T-helper 2 cell (primary cell): Measurements from ENCODE around the gene GM2A.
"Not testable (repeated sequence)": the region's sequence is repeated elsewhere in the genome, so short reads cannot be mapped to it uniquely, and the experiment has no call there.

Experiments
- DNase-seq, 5 experiments: peaks; one replicate each; pipeline versions ENCODE4 v3.0.0 to v3.0.0-alpha.2; 2012 to 2022

The GM2A gene

DNA sequence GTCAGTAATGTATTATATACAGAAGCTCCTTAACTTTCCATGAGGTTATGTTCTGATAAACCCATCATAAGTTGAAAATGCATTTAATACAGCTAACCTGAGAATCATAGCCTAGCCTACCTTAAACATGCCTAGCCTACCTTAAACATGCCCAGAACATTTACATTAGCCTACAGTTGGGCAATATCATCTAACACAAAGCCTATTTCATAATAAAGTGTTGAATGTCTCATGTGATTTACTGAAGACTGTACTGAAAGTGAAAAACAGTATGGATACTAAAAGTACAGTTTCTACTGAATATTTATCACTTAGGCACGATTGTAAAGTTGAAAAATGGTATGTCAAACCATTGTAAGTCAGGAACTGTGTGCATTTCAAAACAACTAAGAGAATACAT, 1.6 kb downstream of the GM2A start:
- DNase-seq = no peak

DNA sequence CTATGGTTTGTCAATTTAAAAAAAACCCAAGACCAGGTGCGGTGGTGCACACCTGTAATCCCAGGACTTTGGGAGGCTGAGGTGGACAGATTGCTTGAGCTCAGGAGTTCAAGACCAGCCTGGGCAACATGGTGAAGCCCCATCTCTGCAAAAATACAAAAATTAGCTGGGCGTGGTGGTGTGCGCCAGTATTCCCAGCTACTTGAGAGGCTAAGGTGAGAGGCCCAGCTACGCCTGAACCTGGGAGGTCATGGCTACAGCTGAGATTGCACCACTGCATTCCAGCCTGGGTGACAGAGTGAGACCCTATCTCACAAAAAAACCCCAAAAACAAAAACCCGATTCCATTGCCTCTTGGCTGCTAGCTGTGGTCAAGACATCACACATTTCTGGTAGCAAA, 2.0 kb downstream of the GM2A start:
- not testable (repeated sequence) for DNase-seq

- DNase-seq = peak in 1 of 5 experiments; percentile 33
These were observed 2.8 kb downstream of the GM2A start for GRCh38 chr5:151255621-151256286.

- DNase-seq = no peak
These were observed 4.8 kb downstream of the GM2A start for GRCh38 chr5:151257731-151258181.

DNA sequence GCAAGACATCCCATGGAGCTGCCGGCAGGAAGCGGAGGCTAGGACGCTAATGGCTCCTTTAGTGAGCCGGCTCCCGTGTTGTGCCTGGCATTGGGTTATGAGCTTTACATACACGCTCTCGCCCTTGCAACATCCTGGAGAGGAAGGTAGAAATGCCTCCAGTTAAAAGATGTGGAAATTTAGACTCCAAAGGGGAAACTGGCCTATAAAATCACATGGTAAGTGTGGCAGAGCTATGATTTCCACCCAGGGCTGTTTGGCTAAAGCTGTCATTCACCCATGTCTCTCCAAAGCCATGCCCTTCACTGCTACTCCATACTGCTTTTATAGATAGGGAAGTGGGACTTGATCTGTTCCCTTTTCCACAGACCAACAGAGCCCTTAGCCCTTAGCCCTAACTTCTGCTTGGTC, 5.2 kb downstream of the GM2A start:
- DNase-seq = no peak

GRCh38 chr5:151258816-151259215, 5.8 kb downstream of the GM2A start:
- no peak for DNase-seq

DNA sequence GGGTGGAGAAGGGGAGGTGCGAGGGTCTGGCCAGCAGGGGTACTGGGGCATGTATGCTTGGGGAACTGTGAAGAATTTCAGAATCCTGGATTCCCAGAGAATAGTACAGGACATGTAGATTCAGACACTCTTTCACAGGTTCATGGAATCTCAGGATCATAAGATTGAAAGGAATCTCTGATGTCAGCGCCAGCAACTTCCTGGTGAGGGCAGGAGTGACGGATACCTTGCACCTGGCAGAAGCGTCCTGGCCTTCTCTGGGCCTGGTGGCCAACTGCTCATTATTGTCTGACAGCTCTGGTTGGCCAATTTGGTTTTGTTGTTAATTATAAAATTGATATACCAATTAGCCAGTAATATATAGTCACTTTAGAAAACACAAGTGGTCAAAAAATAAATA, 6.9 kb downstream of the GM2A start:
- DNase-seq = no peak

DNA sequence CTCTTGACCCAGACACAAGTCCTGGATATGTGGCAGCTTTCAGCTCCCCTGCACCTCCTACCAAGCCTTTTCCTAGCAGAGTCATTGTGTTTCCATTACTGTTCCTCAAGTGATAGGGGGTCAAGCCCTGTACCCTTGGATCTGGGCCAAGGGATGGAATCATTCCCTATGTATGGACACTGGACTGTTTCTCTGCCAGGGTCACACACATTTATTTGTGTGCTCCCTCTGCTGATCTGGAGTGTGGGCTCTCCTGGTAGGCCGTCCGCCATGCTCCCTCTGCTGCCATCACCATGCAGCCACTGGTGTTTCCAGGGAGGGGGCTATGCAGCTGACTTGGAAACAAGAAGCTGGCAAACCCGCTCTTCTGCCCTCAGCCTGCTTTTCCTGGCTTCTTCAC, 9.5 kb downstream of the GM2A start:
- DNase-seq = no peak

DNA sequence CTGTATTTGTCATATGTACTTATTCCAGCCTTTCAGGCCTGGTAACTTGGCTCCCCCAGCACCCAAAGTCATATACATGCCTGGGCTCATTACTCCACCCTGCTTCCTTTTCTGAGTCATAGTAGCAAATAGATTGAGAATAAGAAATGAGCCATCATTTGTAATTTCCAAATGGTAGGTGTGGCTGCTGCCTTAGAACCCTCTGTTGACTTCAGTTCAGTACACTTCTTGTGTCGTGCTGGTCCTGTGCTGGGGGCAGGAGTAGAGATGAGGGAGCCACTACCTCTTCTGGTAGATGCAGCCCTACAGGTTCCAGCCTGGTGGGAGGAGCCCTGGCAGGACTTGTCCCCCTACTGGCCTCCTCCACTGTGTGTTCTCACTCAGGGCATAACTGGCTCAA, 11.1 kb downstream of the GM2A start:
- DNase-seq = peak in 1 of 5 experiments; percentile 64

DNA sequence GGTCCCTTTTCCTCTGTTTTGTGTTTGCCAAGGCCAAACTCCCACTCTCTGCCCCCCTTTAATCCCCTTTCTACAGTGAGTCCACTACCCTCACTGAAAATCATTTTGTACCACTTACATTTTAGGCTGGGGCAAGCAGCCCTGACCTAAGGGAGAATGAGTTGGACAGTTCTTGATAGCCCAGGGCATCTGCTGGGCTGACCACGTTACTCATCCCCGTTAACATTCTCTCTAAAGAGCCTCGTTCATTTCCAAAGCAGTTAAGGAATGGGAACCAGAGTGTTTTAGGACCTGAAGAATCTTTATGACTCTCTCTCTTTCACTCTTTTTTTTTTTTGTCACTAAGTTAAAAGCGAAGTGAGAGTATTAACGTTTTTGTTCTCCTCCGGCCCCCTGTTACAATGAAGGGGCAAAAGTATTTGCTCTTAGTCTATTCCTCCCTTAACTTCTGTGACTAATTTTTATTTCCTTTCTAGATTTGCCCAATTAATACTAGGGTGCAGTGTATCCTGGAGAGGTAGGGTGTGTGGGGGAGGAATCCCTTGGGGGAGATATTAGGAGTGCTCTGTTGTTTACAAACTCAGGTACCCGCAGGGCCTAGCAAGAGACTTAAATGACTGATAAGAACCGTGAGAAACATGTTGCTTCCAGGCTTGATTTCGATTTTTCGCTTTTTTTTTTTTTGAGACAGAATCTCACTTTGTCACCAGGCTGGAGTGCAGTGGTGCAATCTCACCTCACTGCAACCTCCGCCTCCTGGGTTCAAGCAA, 14.7 kb downstream of the GM2A start:
- no peak for DNase-seq

DNA sequence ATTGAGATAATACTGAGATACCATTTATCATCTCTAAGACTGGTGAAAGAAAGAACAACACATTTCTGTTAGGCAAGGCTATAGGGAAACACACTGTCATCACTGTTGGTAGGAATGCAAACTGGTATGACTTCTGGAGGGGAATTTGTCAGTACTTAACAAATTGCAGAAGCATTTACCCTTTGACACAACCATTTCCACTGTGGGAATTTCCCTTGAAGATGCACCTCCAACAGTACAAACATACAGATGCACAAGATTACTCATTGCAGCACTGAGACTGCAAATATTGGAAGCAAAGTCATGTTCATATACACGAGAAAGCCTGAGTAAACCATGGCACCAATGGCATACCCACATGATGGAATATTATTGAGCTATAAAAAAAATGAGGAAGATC, 17.6 kb downstream of the GM2A start:
- peak in 1 of 5 experiments; percentile 66 for DNase-seq

DNA sequence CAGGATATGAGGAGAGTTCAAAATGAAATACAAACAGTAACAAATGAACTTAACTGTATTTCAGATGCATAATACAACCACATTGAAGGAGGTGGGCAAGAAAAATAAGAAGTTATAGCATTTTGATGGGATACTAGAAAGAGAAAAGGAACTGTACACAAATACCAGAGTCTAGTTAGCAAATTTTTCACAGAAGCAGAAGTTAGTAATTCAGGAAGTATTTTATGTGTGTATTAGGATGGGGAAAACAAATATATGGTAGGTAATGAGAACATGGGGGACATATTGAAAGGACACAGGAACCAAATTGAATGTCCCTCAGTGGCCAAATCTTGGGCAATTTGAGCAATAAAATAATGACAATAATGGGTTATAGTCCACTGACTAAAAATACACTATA, 18.4 kb downstream of the GM2A start:
- DNase-seq = no peak

DNA sequence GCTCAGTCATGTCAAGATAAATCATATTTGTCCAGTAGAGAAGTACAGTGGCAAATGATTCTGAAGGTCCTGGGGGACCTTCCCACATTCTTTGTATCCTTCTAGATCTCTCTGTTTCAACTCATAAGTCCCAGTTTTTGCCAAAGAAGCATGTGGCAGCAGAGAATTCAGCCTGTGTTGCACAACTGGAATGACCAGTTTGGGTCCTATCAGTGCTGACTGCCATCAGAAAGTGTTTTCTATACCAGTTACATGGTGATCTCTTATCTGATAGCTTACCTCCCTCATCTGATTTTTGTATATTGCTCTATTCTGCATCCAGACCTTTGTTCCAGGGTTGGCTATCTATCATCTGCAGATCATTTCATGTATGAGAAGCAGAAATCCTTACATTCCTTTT, 21.7 kb downstream of the GM2A start:
- no peak for DNase-seq

DNA sequence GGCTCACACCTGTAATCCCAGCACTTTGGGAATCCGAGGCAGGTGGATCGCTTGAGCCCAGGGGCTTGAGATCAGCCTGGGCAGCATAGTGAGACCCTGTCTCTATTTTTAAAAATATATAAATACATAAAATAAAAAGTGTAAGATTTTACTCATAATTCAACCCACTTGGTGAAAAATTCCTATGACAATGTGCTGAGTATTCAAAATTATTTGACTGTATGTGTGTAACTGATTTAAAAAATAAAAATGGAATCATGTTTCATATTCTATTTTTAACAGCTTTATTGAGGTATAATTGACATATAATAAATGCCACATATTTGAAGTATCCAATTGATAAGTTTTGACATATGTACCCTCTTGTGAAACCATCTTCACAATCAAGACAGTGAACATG, 22.8 kb downstream of the GM2A start:
- DNase-seq = no peak

- DNase-seq = no peak
These were observed 25.9 kb downstream of the GM2A start for GRCh38 chr5:151278845-151279244.

GRCh38 chr5:151280443-151280842, 27.5 kb downstream of the GM2A start:
- no peak for DNase-seq

GRCh38 chr5:151281001-151281639, 28.1 kb downstream of the GM2A start:
- DNase-seq = no peak

DNA sequence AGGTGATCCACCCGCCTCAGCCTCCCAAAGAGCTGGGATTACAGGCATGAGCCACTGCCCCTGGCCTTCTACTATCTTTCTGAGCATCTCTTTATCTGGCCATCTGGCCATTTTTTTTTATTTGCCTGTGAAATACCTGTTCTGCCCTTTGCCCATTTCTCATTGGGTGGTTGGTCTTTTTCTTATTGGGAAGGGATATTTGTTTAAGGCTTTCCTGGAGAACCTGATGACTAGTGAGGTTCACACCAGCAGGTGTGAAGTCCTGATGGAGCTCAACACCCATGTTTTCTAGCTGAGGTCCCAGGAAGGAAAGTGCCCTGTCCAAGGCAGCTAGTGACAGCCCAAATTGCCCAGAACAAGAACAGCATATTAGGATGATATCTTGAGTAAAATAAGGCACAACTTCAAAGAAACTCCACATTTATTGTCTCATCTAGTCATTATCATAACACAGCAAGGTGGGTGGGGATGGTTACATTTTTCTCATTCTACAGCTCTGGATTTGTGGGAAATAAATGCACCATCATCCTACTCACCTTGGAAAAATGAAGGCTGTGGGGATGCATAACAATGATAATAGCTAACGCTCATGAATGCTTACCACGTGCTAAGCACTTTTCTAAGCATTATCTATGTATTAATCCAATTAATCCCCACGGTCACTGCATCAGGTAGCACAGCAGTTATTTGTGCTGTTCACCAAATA, 30.3 kb downstream of the GM2A start:
- DNase-seq = no peak

- peak in 1 of 5 experiments; percentile 37 for DNase-seq
These were observed 31.5 kb downstream of the GM2A start for GRCh38 chr5:151284392-151284967.

- DNase-seq = no peak
These were observed 32.7 kb downstream of the GM2A start for GRCh38 chr5:151285683-151286082.

DNA sequence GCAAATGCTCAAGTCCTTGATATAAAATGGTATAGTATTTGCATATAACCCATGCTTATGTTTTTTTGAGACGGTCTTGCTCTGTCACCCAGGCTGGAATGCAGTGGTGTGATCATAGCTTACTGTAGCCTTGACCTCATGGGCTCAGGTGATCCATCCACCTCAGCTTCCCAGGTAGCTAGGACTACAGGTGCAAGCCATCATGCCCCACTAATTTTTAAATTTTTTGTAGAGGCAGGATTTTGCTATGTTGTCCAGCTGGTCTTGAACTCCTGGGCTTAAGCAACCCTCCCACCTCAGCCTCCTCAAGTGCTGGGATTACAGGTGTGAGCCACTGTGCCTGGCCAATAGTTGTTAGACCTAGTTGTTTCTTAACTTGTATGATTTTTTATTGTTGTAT, 33.3 kb downstream of the GM2A start:
- DNase-seq = no peak

- no peak for DNase-seq
These were observed 35.2 kb downstream of the GM2A start for GRCh38 chr5:151288180-151288579.

GRCh38 chr5:151293624-151294023, 40.6 kb downstream of the GM2A start:
- DNase-seq = no peak
